Choroid plexus epithelial cell (primary cell): Measurements from ENCODE around the gene FAM163B.

Experiments
- DNase-seq: peaks from one replicate; pipeline ENCODE4 v3.0.0-alpha.2; 2010; ENCODE audit warnings: low read depth
- H3K4me3 ChIP-seq: 2 replicates; pipeline ENCODE4 v1.5.1; 2011; ENCODE audit warnings: low read depth, mild to moderate bottlenecking, control low read depth, low read length, moderate library complexity
- TF ChIP-seq, protein P1 (sequence below): conservative IDR thresholded peaks from 2 replicates; pipeline ENCODE4 v1.5.1; 2011; ENCODE audit warnings: low read depth, mild to moderate bottlenecking, control low read depth, inconsistent platforms, low read length, moderate library complexity

Gene FAM163B

GRCh38 chr9:133587466-133587865, 21.7 kb downstream of the FAM163B start:
- no peak overlapping the region for H3K4me3 ChIP-seq
- no peak for DNase-seq
- TF ChIP-seq, protein P1, sequence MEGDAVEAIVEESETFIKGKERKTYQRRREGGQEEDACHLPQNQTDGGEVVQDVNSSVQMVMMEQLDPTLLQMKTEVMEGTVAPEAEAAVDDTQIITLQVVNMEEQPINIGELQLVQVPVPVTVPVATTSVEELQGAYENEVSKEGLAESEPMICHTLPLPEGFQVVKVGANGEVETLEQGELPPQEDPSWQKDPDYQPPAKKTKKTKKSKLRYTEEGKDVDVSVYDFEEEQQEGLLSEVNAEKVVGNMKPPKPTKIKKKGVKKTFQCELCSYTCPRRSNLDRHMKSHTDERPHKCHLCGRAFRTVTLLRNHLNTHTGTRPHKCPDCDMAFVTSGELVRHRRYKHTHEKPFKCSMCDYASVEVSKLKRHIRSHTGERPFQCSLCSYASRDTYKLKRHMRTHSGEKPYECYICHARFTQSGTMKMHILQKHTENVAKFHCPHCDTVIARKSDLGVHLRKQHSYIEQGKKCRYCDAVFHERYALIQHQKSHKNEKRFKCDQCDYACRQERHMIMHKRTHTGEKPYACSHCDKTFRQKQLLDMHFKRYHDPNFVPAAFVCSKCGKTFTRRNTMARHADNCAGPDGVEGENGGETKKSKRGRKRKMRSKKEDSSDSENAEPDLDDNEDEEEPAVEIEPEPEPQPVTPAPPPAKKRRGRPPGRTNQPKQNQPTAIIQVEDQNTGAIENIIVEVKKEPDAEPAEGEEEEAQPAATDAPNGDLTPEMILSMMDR = no peak

- DNase-seq = no peak
- H3K4me3 ChIP-seq = no peak overlapping the region
- TF ChIP-seq, protein P1 = no peak
Observed at GRCh38 chr9:133587051-133587450, 22.1 kb downstream of the FAM163B start.

- no peak overlapping the region for H3K4me3 ChIP-seq
- TF ChIP-seq, protein P1 = no peak
- no peak for DNase-seq
Observed at GRCh38 chr9:133585481-133586351, 23.5 kb downstream of the FAM163B start.

DNA sequence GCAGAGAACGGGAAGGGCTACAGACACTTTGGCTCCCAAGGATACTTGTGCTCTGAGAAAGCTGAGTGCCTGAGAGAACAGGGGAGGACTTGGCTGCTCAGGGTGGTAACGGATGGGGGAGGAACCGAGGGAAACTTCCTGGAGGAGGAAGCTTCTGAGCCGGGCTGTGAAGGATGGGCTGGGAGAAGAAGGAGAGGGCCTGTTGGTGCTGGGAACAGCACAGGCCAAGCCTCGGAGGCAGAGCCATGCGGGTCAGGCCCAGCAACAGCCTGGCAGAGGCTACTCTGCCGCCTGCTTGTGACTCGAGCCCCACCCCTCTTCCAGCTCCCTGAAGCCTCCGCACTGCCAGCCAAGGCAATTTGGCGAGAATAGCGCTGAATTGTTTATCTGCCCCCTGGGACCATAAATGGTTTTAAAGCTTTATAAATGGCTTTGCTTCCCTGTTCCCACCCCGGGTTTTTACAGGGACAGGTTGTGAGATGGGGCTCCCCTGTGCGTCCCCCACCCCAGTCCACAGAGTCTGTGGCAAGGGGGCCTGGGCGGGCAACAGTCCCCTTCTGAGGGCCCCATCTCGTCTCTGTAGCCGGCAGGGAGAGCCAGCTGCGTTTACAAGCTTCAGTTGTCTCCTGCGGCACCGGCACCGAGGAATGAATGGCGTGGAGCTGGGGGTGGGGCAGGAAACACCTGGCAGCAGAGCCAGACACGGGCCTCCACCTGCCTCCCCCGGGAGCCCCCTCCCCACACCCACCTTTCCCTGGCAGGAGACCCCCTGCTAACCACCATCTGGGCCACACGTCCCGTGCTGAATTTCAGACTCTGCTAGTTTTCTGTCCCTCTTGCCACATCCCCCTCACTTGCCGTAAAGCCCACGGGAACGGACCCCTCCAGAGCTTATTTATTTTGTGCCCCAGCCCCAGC, 24.4 kb downstream of the FAM163B start:
- TF ChIP-seq, protein P1 = no peak
- DNase-seq = no peak
- no peak overlapping the region for H3K4me3 ChIP-seq

- TF ChIP-seq, protein P1 = no peak
- DNase-seq = no peak
- no peak overlapping the region for H3K4me3 ChIP-seq
Observed at GRCh38 chr9:133584167-133584558, 25.0 kb downstream of the FAM163B start.

DNA sequence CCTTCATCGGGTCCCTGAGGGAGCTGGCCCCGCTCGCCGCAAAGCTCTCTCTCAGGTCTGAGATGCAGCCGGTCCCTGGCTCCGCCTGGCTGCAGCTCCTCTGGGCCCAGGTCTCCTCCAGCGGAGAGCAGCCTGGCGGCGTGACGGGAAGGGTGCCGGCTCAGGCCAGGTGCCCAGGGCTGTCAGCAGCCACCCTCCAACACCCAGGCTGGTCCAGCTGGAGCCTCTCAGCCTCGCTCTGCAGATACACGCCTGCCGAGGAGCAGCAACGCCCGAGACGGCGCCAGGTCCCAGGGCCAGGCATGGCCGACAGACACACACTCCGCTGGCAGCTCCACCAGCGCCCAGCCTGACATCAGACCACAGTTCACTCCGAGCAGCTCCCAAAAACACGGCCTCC, 25.6 kb downstream of the FAM163B start:
- DNase-seq = no peak
- TF ChIP-seq, protein P1 = no peak
- no peak overlapping the region for H3K4me3 ChIP-seq
